ENCODE data around the gene STK31.

GRCh38 chr7:23788843-23789242 lies 78.8 kb downstream of the STK31 start:
- no peak for TF ChIP-seq CTCF (IDR thresholded peaks at IDR 0.05; ENCODE audit: low read depth, low read length)
- TF ChIP-seq EZH2phosphoT487 (IDR thresholded peaks at IDR 0.05; ENCODE audit: low read depth), result no peak

All from OCI-LY3 (cell line).